ENCODE measurements around the gene ZBTB22. TPM values are rescaled to one million over a fixed set of nuclear protein-coding genes. Genes with fewer than 3 reads are reported as not detected.
"Not testable (repeated sequence)": the region's sequence is repeated elsewhere in the genome, so short reads cannot be mapped to it uniquely, and the experiment has no call there.

ZBTB22 gene, protein sequence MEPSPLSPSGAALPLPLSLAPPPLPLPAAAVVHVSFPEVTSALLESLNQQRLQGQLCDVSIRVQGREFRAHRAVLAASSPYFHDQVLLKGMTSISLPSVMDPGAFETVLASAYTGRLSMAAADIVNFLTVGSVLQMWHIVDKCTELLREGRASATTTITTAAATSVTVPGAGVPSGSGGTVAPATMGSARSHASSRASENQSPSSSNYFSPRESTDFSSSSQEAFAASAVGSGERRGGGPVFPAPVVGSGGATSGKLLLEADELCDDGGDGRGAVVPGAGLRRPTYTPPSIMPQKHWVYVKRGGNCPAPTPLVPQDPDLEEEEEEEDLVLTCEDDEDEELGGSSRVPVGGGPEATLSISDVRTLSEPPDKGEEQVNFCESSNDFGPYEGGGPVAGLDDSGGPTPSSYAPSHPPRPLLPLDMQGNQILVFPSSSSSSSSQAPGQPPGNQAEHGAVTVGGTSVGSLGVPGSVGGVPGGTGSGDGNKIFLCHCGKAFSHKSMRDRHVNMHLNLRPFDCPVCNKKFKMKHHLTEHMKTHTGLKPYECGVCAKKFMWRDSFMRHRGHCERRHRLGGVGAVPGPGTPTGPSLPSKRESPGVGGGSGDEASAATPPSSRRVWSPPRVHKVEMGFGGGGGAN
- 10 to 100 TPM; 23.9 to 26.2 (median 25.2) TPM for polyA plus RNA-seq (ENCODE audit: insufficient read length in 4 of 4)

- DNase-seq (ENCODE audit: low read depth in 4 of 4, low spot score in 3 of 4), result peak; percentile 98 to 100 (median 99)
These were observed at the start of gene ZBTB22 for GRCh38 chr6:33317669-33318425. Gene ZBTB22, minus strand, starts transcription at chr6:33317744. Its CDS starts 828 bp downstream, at chr6:33316916.

DNA sequence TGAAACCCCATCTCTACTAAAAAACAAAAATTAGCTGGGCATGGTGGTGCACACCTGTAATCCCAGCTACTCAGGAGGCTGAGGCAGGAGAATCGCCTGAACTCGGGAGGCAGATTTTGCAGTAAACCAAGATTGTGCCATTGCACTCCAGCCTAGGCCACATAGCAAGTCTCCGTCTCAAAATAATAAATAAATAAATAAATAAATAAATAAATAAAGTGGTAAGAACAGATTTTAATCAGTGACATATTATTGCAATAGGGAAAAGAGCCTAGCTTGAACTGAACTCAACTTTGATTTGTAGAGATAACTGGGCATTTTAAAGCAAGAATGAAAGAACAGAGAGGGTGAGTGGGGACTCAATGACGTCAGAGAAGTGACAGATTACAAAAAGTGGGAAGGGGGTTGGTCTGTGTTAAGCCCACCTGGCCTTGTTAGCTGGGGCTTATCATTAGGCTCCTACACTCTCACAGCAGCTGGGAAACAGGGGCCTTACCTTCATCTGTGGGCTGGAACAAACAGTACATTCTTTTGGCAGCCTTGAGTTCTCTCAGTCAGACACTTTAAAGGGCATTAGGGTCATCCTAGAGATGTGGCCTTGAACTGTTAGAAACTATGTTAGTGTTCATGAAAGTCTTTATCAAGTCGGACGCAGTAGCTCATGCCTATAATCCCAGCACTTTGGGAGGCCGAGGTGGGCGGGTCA, 49.6 kb upstream of the ZBTB22 start:
- DNase-seq (ENCODE audit: low read depth in 4 of 4, low spot score in 3 of 4), result no peak

DNA sequence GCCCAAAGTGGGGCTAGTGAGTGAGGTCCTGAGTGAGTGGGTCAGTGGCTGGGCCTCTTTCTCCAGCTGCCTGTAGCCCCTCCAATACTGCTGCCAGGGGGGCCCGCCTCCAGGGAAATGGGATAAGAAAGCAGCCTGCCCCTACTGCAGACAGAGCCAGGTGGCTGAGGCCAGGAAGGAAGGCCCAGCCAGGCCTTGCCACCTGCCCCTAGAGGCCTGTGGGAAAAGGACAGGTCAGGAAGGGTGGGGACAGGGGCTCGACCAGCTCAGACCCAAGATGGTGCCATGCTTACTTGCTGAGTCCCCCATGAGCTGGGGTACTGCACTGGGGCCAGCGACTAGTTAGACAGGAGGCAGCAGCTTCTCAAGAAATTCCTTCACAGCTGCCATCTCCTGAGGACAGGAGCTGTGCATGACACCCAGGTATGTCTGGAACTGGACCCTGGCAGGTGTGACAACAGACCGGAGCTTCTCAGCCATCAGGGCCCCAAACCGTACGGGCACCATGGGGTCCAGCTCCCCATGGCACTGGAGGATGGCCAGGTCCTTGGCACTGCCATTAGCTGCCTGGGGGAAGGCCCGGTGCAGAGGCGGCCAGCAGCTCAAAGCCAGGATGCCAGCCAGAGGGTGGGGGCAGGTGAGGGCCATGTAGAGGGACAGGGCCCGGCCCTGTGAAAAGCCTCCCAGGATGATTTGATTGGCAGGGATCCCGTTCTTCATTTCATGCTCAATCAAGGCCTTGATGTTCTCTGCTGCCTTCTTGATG, 47.8 kb upstream of the ZBTB22 start:
- not testable (repeated sequence) for DNase-seq (ENCODE audit: low read depth in 4 of 4, low spot score in 3 of 4)

GRCh38 chr6:33364475-33365205, 47.1 kb upstream of the ZBTB22 start:
- DNase-seq (ENCODE audit: low read depth in 4 of 4, low spot score in 3 of 4), result peak in 2 of 4 donors; percentile 32 to 54

- not testable (repeated sequence) for DNase-seq (ENCODE audit: low read depth in 4 of 4, low spot score in 3 of 4)
These were observed 45.9 kb upstream of the ZBTB22 start for GRCh38 chr6:33363486-33363885.

- DNase-seq (ENCODE audit: low read depth in 4 of 4, low spot score in 3 of 4), result no peak
These were observed 41.8 kb upstream of the ZBTB22 start for GRCh38 chr6:33359331-33359730.

- DNase-seq (ENCODE audit: low read depth in 4 of 4, low spot score in 3 of 4), result not testable (repeated sequence)
These were observed 39.8 kb upstream of the ZBTB22 start for GRCh38 chr6:33357160-33357871.

DNA sequence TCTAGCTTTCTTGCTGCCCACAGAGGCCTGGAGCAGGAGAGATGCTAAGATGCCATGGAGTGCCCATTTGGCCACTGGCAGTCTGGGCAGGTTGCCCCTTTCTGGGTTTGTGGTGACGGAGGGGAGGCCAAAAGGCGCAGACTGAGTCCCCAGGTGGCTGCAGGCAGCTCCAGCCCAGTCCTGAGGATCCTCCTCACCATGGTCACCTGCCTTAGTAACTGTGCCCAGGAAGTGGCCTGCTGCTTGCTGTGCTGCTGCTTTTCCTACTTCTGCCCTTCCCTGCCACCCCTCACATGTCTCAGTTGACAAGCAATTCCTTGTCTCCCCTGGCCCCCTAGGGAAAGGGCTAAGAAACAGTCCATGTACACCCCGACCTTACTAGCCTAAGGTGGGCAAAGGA, 38.8 kb upstream of the ZBTB22 start:
- DNase-seq (ENCODE audit: low read depth in 4 of 4, low spot score in 3 of 4), result no peak

DNA sequence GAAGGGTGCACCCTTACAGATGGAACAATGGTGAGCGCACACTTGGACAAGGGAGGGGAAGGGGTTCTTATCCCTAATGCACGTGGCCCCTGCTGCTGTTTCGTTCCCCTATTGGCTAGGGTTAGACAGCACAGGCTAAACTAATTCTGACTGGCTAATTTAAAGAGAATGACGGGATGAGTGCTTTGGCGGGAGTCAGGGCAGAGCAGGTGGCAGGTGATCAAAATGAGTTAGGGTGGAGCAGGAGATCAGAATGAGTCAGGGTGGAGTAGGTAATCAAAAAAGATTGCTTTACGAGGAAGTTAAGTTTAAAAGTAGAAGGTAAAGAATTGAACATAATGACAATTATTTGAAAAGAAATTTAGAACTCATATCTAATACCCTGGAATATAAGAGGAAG, 38.3 kb upstream of the ZBTB22 start:
- not testable (repeated sequence) for DNase-seq (ENCODE audit: low read depth in 4 of 4, low spot score in 3 of 4)

GRCh38 chr6:33347816-33348215, 30.3 kb upstream of the ZBTB22 start:
- no peak for DNase-seq (ENCODE audit: low read depth in 4 of 4, low spot score in 3 of 4)

DNA sequence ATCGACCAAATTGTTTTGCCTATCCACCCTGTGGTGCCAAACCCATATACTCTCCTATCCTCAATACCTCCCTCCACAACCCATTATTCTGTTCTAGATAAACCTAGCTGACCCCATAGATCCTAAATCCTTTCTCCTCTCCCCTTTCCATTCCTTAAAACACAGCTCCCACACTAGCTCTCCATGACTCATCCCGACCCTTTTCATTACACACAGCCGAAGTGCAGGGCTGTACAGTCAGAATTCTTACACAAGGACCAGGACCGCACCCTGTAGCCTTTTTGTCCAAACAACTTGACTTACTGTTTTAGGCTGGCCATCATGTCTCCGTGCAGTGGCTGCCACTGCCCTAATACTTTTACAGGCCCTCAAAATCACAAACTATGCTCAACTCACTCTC, 29.4 kb upstream of the ZBTB22 start:
- DNase-seq (ENCODE audit: low read depth in 4 of 4, low spot score in 3 of 4), result not testable (repeated sequence)

DNA sequence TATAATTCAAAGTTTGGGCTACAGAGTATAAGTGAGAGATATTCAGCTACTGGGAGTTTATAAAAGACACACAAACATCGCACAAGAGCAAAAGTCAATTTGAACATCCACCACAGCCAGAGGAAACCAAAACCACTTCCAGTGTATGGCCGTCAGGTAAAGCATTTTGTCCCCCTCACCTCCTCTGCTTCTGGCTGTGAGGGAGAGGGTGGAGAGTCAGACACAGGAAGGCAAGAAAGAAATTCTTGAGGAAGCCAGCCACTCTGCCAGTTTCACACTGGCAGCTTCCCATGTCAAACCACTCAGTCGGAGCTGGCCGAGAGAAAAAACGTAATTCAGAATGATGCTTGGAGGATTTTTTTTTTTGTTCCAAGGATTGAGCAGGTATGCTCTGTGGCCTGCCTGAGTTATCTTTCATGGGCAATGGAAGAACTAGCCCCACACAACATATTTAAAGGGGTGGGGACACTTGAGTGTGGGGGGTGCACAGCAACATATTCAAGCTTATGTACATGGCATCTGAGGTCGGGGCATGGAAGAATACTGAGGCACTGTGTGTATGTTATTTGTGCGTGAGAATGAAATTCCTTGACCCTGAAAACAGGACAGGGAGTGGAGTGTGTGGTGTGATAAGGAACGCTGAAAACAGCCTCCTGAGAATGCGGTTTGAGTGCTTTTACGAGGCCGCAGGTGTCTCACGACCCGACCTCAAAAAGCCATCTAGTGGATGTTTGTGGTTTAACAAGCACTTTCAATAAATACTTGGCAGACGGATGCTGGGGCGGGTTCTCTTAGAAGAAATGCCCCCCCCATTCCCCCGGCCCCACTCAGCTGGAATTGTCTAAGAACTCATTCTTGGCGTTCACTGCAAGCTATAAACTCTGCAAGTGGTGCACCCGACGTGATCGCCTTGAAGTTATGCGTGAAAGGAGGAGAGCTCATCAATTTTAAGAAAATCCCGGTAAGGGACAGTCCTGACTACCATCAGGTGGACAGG, 27.5 kb upstream of the ZBTB22 start:
- DNase-seq (ENCODE audit: low read depth in 4 of 4, low spot score in 3 of 4), result peak; percentile 25 to 54 (median 52)

DNA sequence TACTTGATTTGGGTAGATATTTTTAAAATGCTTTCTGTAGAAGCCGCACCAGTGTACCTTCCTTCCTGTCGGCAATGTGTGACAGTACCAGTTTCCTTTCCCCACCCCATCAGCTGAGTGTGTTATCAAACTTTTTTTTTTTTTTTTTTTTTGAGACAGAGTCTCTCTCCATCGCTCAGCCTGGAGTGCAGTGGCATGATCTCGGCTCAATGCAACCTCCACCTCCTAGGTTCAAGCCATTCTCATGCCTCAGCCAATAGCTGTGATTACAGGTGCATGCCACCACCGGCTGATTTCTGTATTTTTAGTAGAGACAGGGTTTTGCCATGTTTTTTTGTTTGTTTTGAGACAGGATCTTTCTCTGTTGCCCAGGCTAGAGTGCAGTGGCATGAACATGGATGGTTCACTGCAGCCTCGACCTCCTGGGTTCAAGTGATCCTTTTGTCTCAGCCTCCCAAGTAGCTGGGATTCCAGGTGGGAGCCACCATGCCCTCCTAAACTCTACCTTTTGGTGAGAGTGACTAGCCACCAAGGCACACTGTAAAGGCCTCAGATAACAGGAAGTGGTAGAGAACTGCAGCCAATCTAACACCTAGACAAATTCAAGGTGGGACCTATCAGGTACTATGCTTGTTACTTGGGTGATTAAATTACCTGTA, 26.5 kb upstream of the ZBTB22 start:
- no peak for DNase-seq (ENCODE audit: low read depth in 4 of 4, low spot score in 3 of 4)

- not testable (repeated sequence) for DNase-seq (ENCODE audit: low read depth in 4 of 4, low spot score in 3 of 4)
These were observed 26.0 kb upstream of the ZBTB22 start for GRCh38 chr6:33343606-33343952.

GRCh38 chr6:33339193-33339592, 21.6 kb upstream of the ZBTB22 start:
- DNase-seq (ENCODE audit: low read depth in 4 of 4, low spot score in 3 of 4), result no peak

- DNase-seq (ENCODE audit: low read depth in 4 of 4, low spot score in 3 of 4), result no peak
These were observed 19.0 kb upstream of the ZBTB22 start for GRCh38 chr6:33336495-33336894.

- DNase-seq (ENCODE audit: low read depth in 4 of 4, low spot score in 3 of 4), result no peak
These were observed 18.4 kb upstream of the ZBTB22 start for GRCh38 chr6:33335916-33336315.

Data from right renal pelvis (tissue), 4 donors.